RWPE1 (cell line): Measurements from ENCODE around the gene RBBP8NL.

Experiments used
- CTCF ChIA-PET: fragments of 350-600 bp; sonication (Branson Sonifier 250); formaldehyde crosslinking; extraction: SDS; loops from one replicate; lab custom pipeline; 2021; lab: Yijun Ruan, JAX
- POLR2A ChIA-PET: fragments of 400-600 bp; formaldehyde crosslinking; extraction: SDS; loops from one replicate; lab custom pipeline; 2020; ENCODE audit warnings: antibody characterized with exemption; ENCODE audit not compliant: low non-redundant PET; lab: Yijun Ruan, JAX
- DNase-seq: peaks from one replicate; pipeline ENCODE4 v3.0.0; 2012; ENCODE audit warnings: low spot score
- H3K27ac ChIP-seq: fragments of 450-650 bp; 2 replicates; pipeline ENCODE4 v1.5.1; 2017
- CTCF ChIP-seq: fragments of 450-650 bp; conservative IDR thresholded peaks from 2 replicates; pipeline ENCODE4 v1.5.1; 2017; ENCODE audit warnings: low read depth, mild to moderate bottlenecking

The RBBP8NL gene

DNA sequence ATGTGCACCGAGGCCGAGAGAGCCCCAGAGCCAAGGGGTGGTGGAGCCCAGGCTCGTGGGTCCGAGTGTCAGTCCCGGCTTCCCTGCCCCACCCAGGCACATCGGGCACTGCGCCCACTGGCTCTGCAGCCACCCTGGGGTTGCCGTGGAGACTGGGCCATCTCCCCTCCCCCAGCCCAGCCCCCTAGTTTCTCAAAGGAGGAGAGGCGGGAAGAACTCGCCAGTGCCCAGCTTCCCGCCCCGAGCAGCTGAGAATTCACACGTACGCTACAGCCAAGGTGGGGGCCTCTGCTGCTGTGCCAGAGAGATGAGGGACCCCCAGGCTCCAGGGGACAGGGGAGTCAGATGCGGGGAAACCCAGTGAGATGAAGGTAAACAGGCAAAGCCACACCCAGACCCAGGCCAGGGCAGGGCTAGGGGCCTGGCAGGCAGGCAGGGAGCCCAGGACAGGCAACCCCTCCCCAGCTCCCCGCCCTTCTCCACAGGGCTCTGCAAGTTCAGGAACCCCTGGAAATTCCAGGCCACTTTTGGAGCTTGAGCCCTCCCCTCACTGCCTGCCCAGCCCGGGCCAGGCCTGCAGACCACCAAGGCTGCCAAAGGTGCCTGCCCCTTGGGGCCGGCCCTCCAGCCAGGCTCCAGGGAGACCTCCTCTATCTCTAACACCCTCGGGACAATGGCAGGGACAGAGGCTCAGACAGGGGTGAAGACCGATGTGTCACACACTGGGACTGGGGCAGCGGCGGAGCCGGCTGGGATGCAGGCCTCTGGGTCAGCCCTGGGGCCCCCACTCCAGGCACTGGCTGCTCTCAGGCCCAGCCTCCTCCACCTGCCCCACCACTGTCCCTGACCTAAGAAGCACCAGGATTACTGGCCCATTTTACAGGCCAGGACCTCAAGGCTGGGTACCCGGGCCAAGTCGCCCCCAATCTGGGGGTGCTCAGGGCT, 66.2 kb downstream of the RBBP8NL start:
- ChIA-PET CTCF (interaction anchor here (0.6 to 11.3 kb wide), 6 partner anchors 11 to 59 kb away, joined by 3 to 173 read pairs (median 4); no protein-coding TSS in a partner anchor), POLR2A (interaction anchor here (1.0 kb wide), 1 partner anchor 8 kb away, joined by 3 read pairs; no protein-coding TSS in a partner anchor)
- TF ChIP-seq CTCF = no peak
- no peak for DNase-seq
- H3K27ac ChIP-seq = peak overlapping the region; percentile 100
